Panc1 (cell line): ENCODE results near the gene WBP2.

ENCODE experiments used
- CTCF ChIP-seq: fragments of 450-650 bp; IDR thresholded peaks from 2 replicates; pipeline ENCODE4 v1.5.1; 2017; ENCODE audit warnings: mild to moderate bottlenecking
- POLR2AphosphoS5 ChIP-seq: IDR thresholded peaks from 2 replicates; pipeline ENCODE4 v1.6.1; 2012; ENCODE audit warnings: mild to moderate bottlenecking, low read depth, low read length, moderate library complexity
- SIN3A ChIP-seq: IDR thresholded peaks from 2 replicates; pipeline ENCODE4 v1.6.1; 2012; ENCODE audit warnings: low read depth, mild to moderate bottlenecking, low read length, moderate library complexity, borderline replicate concordance; ENCODE audit not compliant: insufficient read depth
- TCF7L2 ChIP-seq: IDR thresholded peaks from 2 replicates; pipeline ENCODE4 v1.6.1; 2011; ENCODE audit warnings: mild to moderate bottlenecking, low read depth, low read length, inconsistent platforms
- TF ChIP-seq, protein P1 (sequence below), 2 experiments: IDR thresholded peaks; 2 replicates each; pipeline ENCODE4 v1.6.1; 2011 to 2012; ENCODE audit warnings: low read depth in 2 of 2, control low read depth in 1 of 2, low read length in 1 of 2, mild to moderate bottlenecking in 1 of 2, moderate library complexity in 1 of 2; ENCODE audit not compliant: insufficient read depth in 1 of 2

- TF ChIP-seq CTCF (no peak), POLR2AphosphoS5 (no peak), SIN3A (no peak), TCF7L2 (no peak)
- TF ChIP-seq, protein P1, sequence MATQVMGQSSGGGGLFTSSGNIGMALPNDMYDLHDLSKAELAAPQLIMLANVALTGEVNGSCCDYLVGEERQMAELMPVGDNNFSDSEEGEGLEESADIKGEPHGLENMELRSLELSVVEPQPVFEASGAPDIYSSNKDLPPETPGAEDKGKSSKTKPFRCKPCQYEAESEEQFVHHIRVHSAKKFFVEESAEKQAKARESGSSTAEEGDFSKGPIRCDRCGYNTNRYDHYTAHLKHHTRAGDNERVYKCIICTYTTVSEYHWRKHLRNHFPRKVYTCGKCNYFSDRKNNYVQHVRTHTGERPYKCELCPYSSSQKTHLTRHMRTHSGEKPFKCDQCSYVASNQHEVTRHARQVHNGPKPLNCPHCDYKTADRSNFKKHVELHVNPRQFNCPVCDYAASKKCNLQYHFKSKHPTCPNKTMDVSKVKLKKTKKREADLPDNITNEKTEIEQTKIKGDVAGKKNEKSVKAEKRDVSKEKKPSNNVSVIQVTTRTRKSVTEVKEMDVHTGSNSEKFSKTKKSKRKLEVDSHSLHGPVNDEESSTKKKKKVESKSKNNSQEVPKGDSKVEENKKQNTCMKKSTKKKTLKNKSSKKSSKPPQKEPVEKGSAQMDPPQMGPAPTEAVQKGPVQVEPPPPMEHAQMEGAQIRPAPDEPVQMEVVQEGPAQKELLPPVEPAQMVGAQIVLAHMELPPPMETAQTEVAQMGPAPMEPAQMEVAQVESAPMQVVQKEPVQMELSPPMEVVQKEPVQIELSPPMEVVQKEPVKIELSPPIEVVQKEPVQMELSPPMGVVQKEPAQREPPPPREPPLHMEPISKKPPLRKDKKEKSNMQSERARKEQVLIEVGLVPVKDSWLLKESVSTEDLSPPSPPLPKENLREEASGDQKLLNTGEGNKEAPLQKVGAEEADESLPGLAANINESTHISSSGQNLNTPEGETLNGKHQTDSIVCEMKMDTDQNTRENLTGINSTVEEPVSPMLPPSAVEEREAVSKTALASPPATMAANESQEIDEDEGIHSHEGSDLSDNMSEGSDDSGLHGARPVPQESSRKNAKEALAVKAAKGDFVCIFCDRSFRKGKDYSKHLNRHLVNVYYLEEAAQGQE (IDR thresholded peaks at IDR 0.05; ENCODE audit: insufficient read depth in 1 of 2, low read depth in 2 of 2, low read length in 1 of 2) = no peak
Measured at GRCh38 chr17:75828741-75829140, 26.4 kb downstream of the WBP2 start.
